Endothelial cell of umbilical vein (primary cell): ENCODE measurements around the gene KCNE5.

Experiments used
- EZH2 ChIP-seq: IDR thresholded peaks from 2 replicates; pipeline ENCODE4 v1.6.1; 2012; ENCODE audit warnings: borderline replicate concordance, low read depth, mild to moderate bottlenecking, moderate library complexity, low read length, inconsistent platforms; ENCODE audit not compliant: severe bottlenecking
- FOS ChIP-seq: IDR thresholded peaks from 2 replicates; pipeline ENCODE4 v1.6.1; 2011; ENCODE audit warnings: mild to moderate bottlenecking, low read length, moderate library complexity, borderline replicate concordance; ENCODE audit not compliant: insufficient read depth
- GATA2 ChIP-seq: IDR thresholded peaks from 2 replicates; pipeline ENCODE4 v1.7.0; 2011; ENCODE audit warnings: low read depth, mild to moderate bottlenecking, moderate library complexity, mixed read lengths, low read length; ENCODE audit not compliant: insufficient read length, insufficient read depth
- JUN ChIP-seq: IDR thresholded peaks from 2 replicates; pipeline ENCODE4 v1.6.1; 2011; ENCODE audit warnings: borderline replicate concordance, low read depth; ENCODE audit not compliant: insufficient read length, insufficient read depth
- MYC ChIP-seq: IDR thresholded peaks from one replicate; pipeline ENCODE4 v1.6.1; 2011; ENCODE audit warnings: mild to moderate bottlenecking, low read depth, low read length
- POLR2A ChIP-seq: IDR thresholded peaks from 2 replicates; pipeline ENCODE4 v1.6.1; 2012; ENCODE audit warnings: low read depth, mild to moderate bottlenecking, control low read depth, low read length
- TF ChIP-seq, protein P1 (sequence below), 2 donors: IDR thresholded peaks; 1 replicate in 1 of 2; 2 replicates in 1 of 2; pipeline ENCODE4 v1.5.1; 2011; ENCODE audit warnings: low read length in 2 of 2, mild to moderate bottlenecking in 2 of 2, moderate library complexity in 2 of 2, control low read depth in 1 of 2, inconsistent platforms in 1 of 2, low read depth in 1 of 2; ENCODE audit not compliant: insufficient read depth in 1 of 2; ENCODE audit errors: extremely low read depth in 1 of 2
- TF ChIP-seq, protein P2 (sequence below): IDR thresholded peaks from 2 replicates; pipeline ENCODE4 v1.6.1; 2011; ENCODE audit not compliant: insufficient read depth, insufficient read length

DNA sequence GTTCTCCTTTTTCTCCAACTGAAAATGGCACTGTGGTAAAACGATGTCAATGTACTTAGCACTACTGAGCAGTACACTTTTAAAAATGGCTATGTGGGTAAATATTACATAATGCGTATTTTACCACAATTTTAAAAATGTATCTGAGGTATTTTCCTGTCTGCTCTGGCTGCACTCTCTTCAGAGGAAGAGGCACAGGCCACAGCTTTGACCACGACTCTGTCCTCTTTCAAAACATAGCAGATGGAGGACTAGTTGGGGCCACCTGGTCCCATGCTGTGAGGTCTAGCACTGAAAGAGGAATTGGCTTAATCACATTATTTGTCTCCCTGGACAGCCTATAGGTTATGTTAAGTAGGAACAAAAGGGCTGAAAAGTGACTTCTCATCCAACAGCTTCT is 5.2 kb downstream of the KCNE5 start:
- TF ChIP-seq, protein P1, sequence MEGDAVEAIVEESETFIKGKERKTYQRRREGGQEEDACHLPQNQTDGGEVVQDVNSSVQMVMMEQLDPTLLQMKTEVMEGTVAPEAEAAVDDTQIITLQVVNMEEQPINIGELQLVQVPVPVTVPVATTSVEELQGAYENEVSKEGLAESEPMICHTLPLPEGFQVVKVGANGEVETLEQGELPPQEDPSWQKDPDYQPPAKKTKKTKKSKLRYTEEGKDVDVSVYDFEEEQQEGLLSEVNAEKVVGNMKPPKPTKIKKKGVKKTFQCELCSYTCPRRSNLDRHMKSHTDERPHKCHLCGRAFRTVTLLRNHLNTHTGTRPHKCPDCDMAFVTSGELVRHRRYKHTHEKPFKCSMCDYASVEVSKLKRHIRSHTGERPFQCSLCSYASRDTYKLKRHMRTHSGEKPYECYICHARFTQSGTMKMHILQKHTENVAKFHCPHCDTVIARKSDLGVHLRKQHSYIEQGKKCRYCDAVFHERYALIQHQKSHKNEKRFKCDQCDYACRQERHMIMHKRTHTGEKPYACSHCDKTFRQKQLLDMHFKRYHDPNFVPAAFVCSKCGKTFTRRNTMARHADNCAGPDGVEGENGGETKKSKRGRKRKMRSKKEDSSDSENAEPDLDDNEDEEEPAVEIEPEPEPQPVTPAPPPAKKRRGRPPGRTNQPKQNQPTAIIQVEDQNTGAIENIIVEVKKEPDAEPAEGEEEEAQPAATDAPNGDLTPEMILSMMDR (IDR thresholded peaks at IDR 0.05; ENCODE audit: extremely low read depth in 1 of 2, insufficient read depth in 1 of 2, low read depth in 1 of 2, low read length in 2 of 2): no peak
- TF ChIP-seq, protein P2, sequence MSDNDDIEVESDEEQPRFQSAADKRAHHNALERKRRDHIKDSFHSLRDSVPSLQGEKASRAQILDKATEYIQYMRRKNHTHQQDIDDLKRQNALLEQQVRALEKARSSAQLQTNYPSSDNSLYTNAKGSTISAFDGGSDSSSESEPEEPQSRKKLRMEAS: no peak
- TF ChIP-seq EZH2: no peak
- TF ChIP-seq GATA2: no peak
- TF ChIP-seq JUN: no peak
- TF ChIP-seq POLR2A: no peak
- TF ChIP-seq MYC: no peak
- no peak for TF ChIP-seq FOS
